Stimulated activated CD4-positive, alpha-beta T cell treated with anti-CD3 and anti-CD28 coated beads, Interleukin-1b, Interleukin-23, amount 100 ng/mL, for 4 hours (primary cell): ENCODE measurements around the gene ACOX3.

Source experiments
- DNase-seq, 2 donors: peaks; one replicate each; pipeline ENCODE4 v3.0.0-alpha.2; 2020; ENCODE audit warnings: low read depth in 2 of 2

Gene ACOX3

DNA sequence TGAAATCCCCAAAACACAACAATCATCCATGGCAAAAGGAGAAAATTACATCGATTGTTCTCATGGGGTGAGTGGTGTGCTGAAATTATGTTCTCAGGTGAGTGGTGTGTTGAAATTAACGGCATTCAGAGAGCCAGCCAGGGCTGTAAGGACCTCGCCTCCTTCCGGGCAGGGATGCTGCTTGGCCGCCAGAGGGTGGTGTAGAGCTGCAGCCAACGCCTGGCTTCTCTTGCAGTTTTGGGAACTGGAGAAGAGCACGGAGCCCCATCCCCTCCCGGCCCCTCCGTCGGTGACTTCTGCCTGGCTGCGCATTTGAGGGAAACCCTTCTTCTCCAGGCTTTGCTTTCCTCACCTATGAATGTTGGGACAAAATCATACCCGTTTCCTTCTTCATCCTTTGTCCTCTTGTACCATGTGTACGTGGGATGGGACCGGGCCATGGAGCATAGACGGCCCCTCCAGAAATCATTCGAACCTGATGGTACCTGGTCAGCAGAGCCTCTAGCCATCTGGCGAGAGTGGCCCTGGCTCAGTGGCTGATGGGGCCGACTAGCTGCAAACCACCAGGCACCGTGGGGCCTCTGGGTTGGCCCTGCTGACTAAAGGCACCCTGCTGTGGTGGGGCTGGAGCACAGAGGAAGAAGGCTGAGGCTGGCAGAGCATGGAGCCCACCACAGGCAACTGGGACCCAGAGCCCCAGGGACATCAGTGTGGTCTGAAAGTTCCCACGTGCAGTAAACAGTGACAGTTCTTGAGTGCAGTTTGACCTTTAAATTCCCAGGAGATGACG lies 28.4 kb upstream of the ACOX3 start:
- peak; percentile 35 to 44 for DNase-seq

DNA sequence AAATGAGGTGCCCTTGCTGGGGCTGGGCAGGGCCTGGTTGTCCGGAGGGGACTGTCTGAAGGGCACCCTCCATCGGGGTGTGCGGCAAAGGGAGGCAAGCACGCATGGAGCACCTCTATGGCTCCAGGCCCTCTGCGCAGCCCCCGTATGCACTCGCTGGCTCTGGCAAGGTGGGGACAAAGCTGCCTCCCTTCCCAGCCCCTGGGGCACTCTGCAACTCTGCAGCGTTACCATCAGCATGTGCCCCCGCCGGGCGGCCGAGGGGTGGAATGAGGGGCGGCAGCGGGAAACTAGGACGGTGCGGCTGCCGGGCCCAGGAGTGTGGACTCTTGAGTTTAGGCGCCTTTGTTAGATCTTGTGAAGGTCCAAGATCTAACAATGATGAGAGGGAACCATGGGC lies 26.5 kb upstream of the ACOX3 start:
- DNase-seq = no peak

DNA sequence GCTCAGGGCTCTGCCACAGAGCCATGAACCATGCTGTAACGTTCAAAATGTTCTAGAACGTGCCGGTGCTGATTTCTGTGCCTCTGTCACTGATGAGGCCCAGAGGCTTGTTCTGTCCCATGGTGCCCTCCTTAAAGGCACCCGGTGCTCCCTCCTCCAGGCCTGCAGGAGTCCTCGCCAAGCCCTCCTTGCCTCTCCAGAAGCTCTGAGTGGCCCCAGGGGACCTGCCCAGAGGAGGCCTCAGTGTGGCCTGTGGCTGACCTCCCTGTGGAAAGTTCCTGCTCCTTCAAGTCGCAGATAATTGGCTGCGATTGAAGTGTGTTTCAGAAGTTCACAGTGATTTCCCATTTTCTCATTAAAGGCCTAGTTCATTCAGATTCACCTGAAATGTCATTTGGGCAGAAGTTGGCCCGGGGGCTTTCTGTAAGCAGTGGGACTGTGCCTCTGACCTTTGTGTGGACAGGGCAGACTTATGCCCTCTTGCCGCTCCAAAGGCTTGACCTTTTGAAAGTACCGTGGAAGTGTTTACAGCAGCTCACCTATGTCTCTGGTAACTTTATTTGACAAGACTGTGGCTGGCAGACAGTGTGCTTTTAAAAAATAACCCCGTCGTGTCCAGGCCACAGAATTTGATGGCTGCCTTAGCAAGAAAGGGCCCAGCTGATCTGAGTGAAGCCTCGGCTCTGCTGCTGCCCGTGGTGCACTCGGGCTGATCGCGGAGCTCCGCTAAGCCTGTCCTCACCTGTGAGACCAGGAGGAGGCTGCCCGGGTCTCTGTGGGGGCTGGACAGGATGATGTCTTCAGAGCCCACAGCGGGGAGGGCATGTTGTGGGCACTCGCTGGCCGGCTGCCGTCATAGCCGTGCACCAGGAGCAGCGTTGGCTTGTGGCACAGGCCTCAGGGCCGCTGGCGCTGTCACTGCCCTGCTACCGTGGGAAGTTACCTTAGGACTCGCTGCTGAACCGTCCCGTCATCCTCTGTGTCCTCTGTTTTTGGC lies 25.4 kb upstream of the ACOX3 start:
- no peak for DNase-seq

DNA sequence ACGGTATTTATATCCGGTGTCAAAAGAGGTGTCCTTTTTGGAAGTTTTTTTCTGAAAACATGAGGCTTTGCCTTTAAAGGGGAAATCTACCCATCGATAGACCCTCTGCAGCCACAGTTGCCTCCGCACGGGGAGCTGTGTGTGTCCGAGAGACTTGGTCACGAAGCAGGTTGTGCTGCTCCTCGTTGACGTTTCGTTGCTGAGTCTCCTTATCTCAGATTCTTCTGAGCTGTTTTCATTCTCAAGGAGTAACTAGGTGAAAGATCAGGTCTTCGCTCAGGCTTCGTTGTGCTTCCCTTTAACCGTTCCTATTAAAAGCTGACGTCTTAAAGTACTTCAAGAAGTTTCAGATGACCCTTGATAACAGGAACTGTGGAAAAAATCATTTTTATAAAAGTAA lies 23.9 kb upstream of the ACOX3 start:
- no peak for DNase-seq

DNA sequence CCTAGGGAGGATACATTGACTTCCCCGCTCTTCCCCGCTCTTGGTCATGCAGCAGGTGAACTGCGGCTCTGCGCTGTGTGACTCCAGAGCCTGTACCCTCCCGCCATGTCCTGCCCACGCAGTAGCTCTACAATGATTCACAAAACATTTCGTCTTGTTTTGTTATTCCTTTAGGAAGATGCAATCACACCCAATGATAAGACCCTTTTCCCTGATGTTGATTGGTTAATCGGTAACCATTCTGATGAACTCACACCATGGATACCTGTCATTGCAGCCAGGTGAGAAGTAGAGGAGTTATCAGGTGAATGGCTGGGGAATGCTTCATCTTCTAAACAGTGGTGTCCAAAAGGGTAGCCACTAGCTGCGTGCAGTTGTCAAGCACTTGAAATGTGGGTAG lies 23.3 kb upstream of the ACOX3 start:
- DNase-seq = no peak

DNA sequence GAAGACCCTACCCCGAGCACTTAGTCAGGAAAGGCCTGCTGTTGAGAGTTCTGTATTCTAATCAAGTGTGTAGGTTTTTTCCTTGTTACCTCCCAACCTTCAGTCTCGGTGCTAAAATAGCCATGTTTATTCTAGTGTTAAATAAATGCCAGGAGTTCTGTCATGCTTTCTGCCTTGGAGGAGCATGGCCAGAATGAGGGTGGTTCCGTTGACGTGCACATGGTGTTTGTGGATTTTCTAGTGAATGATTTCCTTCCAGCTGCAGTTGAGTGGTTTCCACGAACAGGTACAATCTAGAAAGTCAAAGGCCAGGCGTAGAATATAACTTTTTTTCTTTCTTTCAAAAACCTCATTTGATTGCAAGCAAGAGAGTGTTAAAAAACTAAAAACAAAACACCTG lies 21.1 kb upstream of the ACOX3 start:
- DNase-seq = no peak

DNA sequence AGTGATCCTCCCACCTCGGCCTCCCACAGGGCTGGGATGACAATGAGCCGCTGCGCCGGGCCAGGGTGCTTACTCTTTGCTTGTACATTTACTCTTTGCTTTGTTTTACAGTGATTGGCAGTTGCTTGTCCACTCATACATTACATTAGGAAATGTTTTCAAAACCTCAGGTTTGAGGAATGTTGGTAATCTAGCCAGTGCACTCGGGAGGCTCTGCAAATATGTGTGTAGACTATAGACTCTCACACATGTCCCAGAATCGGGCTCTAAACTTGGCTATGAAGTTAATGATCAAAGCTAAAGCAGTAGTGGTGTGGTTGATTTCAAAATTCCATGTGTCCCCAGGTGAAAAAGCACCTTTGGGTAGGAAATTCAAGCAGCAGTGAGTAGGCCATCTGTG lies 20.6 kb upstream of the ACOX3 start:
- no peak for DNase-seq

DNA sequence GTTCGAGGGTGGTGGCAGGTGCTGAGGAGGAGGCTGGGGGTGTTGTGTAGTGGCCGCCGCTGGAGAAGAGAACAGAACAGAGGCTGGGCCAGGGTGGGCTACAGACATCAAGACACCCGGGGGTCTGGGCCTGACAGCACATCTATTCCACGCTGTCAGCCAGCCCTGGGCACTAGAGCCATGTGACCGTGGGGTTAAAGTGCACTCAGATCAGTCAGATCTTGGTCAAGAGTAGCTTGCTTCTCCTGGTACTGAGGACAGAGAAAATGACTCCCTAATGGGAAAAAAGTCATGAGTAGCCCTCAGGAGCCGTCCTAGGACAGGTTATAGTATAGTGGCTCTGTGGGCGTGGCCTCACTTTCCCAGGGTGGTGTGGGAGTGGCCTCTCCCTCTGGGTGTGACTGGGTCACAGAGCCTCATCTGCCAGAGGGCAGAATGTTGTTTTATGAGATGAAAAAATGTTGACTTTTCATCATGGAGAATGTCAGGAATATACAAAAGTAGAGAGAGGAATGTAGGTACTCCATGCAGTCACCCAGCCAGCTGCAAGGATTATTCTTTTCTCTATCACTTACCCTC lies 19.4 kb upstream of the ACOX3 start:
- DNase-seq = no peak

DNA sequence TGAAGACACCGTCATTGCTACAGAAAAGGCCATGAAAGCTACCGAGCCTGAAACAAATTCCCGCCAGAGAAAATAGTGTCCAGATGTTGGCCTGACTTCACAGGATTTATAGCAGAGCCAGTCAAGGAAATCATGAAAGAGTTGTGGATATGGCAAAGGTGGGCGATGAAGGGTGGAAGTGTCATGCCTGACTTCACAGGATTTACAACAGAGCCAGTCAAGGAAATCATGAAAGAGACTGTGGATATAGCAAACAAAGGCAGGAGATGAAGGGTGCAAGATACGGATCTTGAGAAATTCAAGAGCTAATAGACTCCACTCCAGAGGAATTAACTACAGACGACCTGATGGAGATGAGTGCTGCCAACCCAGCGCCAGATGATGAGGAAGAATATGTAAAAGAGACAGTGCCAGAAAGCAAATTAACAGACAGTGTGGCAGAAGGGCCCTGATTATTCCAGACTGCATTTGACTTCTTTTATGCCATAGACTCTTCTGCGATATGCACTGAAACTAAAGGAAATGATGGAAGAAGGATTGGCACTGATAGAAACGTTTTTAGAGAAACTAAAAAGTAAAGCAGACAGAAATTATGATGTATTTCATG lies 17.2 kb upstream of the ACOX3 start:
- DNase-seq = no peak

DNA sequence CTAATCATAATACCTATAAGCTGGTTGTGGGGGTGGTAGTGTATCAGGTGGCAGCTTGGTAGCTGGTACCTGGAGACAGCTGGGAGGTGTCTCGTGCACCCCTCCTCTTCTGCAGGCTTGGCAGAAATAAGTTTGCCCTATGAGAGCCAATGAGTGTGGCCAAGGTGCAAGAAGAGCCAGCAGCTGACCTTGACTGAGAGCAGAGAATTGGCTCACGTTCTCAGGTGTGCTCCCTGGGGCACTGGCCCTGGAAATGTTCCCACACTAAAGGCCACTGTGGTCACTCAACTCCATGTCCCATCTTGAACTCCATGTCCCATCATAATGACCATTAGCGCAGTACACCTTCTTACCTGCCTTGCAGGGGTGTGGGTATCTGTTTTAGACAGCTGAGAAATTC lies 13.4 kb upstream of the ACOX3 start:
- DNase-seq = no peak

DNA sequence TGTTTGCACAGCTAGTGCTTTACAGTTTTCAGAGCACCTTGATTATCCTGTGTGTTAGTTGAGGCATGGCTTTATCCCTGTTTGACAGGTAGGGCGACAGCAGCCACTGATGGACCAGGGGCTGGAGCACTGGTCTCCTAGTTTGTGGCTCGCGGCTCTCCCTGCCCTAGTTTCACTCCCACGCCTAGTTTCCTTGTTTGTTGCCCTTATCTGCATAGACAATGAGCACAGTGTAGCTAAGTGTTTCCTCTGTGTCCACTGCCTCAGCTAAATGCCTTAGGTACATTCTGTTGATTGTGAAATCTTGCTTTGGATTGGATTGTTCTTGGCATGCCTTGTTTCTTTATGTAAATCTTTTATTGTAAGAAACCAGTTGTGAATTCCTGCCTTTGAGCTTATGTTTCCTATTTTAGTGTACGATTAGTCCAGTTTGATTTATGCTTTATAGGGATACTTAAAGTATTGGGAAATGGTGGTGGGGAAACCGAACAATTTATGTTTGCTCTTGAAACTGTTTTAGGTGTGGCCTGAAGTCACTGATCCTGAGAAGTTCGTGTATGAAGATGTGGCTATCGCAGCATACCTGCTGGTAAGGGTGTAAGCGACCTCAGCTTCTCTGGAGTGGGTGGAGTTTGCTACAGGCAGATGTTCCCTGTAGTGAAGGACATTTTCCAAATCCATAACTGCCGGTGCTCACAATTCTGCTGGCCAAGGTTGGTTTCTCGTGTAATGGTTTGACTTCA lies 11.1 kb upstream of the ACOX3 start:
- DNase-seq = no peak

DNA sequence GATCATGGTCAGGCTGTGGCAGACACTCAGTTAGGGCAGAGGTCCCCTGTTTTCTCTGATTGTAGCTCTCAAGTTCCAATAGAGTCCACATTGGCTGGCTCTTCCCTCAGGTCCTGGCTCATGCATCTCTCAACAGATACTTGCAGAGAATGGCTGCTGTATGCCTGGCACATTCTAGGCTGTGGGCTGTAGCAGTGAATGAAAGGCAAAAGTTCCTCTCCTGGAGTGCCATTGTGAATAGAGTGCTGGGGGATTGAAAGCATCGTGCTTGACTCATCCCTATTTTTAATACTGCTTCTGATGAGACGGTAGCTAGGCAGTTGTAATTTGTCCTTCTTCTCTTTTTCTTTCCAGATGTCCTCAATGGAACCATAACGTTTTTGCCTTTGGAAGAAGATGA lies 5.6 kb upstream of the ACOX3 start:
- DNase-seq = no peak

DNA sequence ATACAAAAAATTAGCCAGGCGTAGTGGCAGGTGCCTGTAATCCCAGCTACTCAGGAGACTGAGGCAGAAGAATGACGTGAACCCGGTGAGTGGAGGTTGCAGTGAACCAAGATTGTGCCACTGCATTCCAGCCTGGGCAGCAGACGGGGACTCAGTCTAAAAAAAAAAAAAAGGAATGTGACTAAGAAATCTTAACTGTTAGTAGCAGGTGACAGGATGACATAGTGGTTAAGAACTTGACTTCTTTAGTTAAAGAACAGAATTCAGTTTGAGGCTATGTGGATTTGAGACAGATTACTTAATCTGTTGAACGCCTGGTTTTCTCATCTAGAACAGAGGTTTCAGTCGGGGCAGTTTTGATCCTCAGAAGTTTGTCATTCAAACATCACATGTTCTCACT lies 3.3 kb upstream of the ACOX3 start:
- no peak for DNase-seq

DNA sequence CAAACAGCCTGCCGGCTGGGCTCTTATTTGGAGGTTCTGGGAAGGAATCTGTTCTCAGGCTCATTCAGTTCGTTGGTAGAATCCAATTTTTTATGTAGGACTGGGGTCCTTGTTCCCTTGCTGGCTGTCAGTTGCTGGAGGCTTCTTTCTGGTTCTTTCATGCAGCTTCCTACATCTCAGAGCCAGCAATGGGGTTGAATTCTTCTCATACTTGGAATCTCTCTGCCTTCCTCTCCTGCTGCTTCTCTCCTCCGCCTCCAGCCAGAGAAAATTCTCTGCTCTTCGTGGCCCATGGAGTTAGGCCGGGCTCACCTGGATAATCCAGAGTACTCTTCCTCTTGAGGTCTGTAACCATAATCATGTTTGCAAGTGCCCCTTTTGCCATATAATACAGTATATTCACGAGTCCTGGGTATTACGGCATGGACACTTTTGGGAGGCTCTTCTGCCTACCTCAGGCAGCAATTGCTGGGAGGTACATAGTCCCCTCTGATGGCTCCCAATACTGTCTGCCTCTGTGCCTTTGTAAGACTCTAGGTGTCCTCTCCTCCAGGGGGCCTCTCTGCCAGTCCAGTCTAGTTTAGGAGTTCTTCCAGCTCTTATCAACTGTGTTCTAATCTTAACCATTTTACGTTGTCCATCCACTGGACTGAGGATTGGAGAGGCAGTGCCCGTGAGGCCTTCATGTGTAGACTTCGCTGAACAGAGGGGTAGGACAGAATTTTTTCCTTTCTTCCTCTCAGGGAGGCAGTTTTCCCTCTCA lies 2.3 kb upstream of the ACOX3 start:
- DNase-seq = no peak

DNA sequence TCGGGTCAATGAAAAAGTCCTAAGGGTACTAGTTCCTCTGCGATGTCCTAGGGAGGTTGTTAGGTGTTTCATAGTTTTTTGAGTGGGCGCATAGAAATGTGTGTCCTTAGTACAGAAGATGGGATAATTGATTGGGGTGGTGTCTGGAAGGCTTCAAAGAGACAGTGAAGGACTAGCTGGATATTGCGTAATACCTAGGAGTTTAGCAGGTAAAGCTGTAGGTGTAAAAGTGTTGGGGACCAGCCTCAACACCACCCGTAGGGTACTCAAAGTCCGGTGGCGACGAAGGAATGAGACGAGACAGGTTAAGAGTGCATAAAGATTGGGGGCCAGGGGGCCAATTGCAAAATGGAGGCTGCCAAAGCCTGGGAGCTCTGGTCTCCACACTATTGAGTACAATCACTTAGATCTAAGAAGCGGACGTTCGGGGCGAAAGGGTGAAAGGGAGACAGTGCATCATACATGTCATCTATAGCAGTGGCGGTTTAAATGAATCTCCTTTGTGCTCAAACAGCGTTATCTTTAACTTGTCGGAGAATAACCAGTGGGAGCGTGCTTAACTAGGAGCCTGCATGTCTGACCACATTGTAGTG lies 1.1 kb upstream of the ACOX3 start:
- no peak for DNase-seq

DNA sequence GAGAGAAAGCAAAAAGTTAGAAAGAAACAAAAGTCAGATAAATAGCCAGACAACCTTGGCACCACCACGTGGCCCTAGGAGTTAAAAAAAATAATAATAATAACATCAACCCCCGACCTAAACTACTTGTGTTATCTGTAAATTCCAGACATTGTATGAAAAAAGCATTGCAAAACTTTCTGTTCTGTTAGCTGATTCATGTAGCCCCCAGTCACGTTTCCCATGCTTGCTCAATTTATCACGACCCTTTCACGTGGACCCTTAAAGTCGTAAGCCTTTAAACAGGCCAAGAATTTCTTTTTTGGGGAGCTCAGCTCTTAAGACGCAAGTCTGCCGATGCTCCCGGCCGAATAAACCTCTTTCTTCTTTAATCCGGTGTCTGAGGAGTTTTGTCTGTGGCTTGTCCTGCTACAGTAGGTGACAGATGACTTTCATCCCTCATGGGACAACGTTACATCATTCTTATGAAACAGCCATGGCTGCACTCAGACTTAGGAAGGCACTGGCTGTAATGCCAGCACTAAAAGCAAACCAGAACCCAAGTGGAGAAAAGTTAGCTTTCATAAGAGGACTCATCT lies 520 bp downstream of the ACOX3 start:
- no peak for DNase-seq

DNA sequence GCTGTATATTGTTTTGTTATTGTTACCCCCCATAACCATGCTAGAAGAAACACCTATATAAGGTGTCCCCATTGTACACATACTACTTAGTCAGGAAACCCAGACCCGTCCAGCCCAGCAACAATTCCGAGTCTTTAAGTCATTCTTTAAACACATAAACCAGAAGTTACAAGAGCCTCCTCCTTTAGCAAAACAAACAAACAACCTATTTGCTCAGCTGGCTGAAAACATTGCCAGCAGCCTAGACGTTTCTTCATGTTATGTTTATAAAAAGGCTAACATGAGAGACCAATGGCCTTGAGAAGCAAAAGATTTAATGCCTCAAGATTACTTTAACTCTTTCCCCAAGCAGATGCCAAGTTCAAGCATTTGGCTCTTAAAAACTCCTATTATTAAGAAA lies 1.4 kb downstream of the ACOX3 start:
- DNase-seq = no peak

DNA sequence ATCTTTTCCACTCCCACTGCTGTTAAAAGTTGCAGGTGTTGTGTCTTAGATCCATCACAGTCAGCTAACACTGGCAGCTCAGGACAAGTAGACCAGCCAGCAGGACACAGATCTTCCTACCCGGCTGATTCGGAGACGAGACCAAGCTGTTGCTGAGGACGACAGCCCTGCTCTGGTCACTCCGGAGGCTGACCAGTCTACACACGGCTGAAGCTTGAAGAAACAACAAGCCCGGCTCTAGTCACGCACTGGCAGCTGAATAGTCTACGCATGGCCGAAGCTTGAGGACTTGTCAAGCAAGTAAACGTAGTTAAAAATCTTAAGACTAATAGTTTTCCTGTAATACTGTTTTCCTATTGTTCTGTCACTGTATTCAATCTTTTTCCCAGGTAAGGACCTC lies 1.8 kb downstream of the ACOX3 start:
- no peak for DNase-seq

DNA sequence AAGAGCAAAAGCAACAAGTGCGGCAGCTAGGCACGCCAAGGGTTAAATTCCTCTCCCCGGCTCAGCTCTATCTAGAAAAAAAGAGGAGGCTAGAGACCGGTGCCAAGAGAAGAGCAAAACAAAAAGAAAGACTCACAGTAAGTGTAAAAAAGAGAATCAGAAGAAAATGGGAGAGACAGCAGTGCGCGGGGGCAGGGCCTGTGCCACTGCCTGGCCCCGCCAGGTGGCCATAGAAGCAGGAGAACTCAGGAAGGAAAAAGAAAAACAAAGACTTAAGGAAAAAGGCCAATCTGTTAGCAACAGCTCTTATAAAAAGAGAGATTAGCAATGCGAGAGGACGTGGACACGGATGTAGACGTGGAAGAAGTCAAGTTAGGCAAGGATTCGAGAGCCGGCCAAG lies 3.2 kb downstream of the ACOX3 start:
- no peak for DNase-seq

DNA sequence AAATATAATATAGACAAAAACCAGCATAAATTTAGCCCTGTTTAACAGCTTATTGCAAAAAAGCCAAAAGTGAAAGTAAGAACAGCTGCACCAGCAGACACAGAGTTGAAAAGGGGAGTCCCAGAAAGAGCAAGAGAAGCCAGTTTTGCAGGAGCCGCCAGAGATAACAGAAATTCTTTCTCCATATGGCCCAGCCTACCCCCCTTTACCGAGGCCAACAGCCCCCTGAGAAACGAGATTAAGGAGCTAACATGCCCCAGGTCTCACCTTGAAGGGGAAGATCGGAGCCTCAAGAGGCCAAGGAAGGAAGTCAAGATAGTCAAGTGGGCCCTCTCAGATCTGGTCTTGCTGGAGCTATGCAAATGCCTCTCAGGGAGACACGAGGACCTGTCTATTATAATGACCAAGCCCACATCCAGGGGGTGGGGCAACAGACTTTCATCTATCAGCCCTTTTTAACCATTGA lies 4.8 kb downstream of the ACOX3 start:
- no peak for DNase-seq
